PC-3 (cell line): ENCODE measurements around the gene NDUFA7. TPM values are rescaled to one million over a fixed set of nuclear protein-coding genes. Genes with fewer than 3 reads are reported as not detected.

Source experiments
- ATAC-seq: fragments of 200-7000 bp; cut with Tn5 transposase; 2 replicates; pipeline ENCODE4 v1.9.1; 2020; ENCODE audit warnings: mild to moderate bottlenecking, moderate library complexity
- BruUV-seq: library from RNA; stranded (reverse); fragments of 400-500 nt; replicated peaks from 2 replicates; lab custom pipeline; 2021; lab: Mats Ljungman, UMichigan
- CTCF ChIA-PET: fragments of 300-600 bp; sonication (Branson Sonifier 250); formaldehyde crosslinking; loops from one replicate; lab custom pipeline; 2022; ENCODE audit warnings: antibody characterized with exemption; lab: Charles Lee
- POLR2A ChIA-PET: fragments of 300-600 bp; sonication (Branson Sonifier 250); formaldehyde crosslinking; loops from one replicate; lab custom pipeline; 2022; ENCODE audit warnings: antibody characterized with exemption; ENCODE audit not compliant: unreplicated experiment; lab: Charles Lee
- DNase-seq: peaks from one replicate; pipeline ENCODE4 v3.0.0-alpha.2; 2015
- H2AFZ ChIP-seq: fragments of 300-600 bp; sonication (generic); 2 replicates; pipeline ENCODE4 v1.6.0; 2016; ENCODE audit warnings: antibody characterized with exemption, low read length
- H3F3A ChIP-seq: fragments of 300-600 bp; sonication (generic); one replicate; pipeline ENCODE4 v1.6.0; 2017; ENCODE audit warnings: antibody characterized with exemption, low read length, control low read depth, mild to moderate bottlenecking; ENCODE audit not compliant: unreplicated experiment
- H3K27ac ChIP-seq: fragments of 300-600 bp; sonication (generic); 2 replicates; pipeline ENCODE4 v1.5.1; 2016; ENCODE audit warnings: mild to moderate bottlenecking, low read length
- H3K27me3 ChIP-seq: fragments of 300-600 bp; sonication (generic); 2 replicates; pipeline ENCODE4 v1.6.1; 2016; ENCODE audit warnings: low read length, mixed read lengths
- H3K36me3 ChIP-seq: fragments of 300-600 bp; sonication (generic); 2 replicates; pipeline ENCODE4 v1.6.1; 2016; ENCODE audit warnings: low read depth, mixed run types, low read length, mixed read lengths
- H3K4me1 ChIP-seq: fragments of 300-600 bp; sonication (generic); 2 replicates; pipeline ENCODE4 v1.5.1; 2016; ENCODE audit warnings: low read length; ENCODE audit not compliant: insufficient read depth
- H3K4me2 ChIP-seq: fragments of 300-600 bp; sonication (generic); 2 replicates; pipeline ENCODE4 v1.6.0; 2016; ENCODE audit warnings: low read length
- H3K4me3 ChIP-seq: fragments of 300-600 bp; sonication (generic); 2 replicates; pipeline ENCODE4 v1.5.1; 2016; ENCODE audit warnings: mild to moderate bottlenecking, low read length, mixed read lengths
- H3K79me2 ChIP-seq: fragments of 300-600 bp; sonication (generic); 2 replicates; pipeline ENCODE4 v1.6.1; 2017; ENCODE audit warnings: low read length, mixed read lengths
- H3K9ac ChIP-seq: fragments of 300-600 bp; sonication (generic); 2 replicates; pipeline ENCODE4 v1.6.0; 2016; ENCODE audit warnings: mild to moderate bottlenecking, low read length
- H3K9me2 ChIP-seq: fragments of 300-600 bp; sonication (generic); replicated peaks from 2 replicates; pipeline ENCODE4 v1.6.1; 2016; ENCODE audit warnings: mixed run types, low read length, mixed read lengths
- H3K9me3 ChIP-seq: fragments of 300-600 bp; sonication (generic); 2 replicates; pipeline ENCODE4 v1.6.1; 2016; ENCODE audit warnings: low read length, mixed read lengths
- H4K20me1 ChIP-seq: fragments of 300-600 bp; sonication (generic); 2 replicates; pipeline ENCODE4 v1.6.1; 2016; ENCODE audit warnings: low read length, mixed read lengths
- EZH2 ChIP-seq: fragments of 300-600 bp; sonication (generic); IDR thresholded peaks from one replicate; pipeline ENCODE4 v1.6.1; 2017; ENCODE audit warnings: antibody characterized with exemption, mild to moderate bottlenecking, low read length; ENCODE audit not compliant: unreplicated experiment
- EZH2phosphoT487 ChIP-seq: fragments of 300-600 bp; sonication (generic); IDR thresholded peaks from 2 replicates; pipeline ENCODE4 v1.6.1; 2018; ENCODE audit warnings: mild to moderate bottlenecking, antibody characterized with exemption, low read length, borderline replicate concordance
- intact Hi-C: fragments of 100-400 bp; cut with micrococcal nuclease; formaldehyde crosslinking; loops from 2 replicates; pipeline ENCODE4 v1.9.0; 2023
- total RNA-seq: library from RNA; depleted of rRNA; stranded (reverse); fragments of >200 nt; gene quantifications from 2 replicates; pipeline ENCODE4 v1.2.3, GENCODE V29; 2014
- TF ChIP-seq, protein P1 (sequence below): fragments of 300-600 bp; sonication (generic); conservative IDR thresholded peaks from 2 replicates; pipeline ENCODE4 v1.5.1; 2017; ENCODE audit warnings: antibody characterized with exemption, low read depth, mild to moderate bottlenecking, low read length

NDUFA7 gene
- total RNA-seq, 1 experiment from 2014 or later = 144 TPM

DNA sequence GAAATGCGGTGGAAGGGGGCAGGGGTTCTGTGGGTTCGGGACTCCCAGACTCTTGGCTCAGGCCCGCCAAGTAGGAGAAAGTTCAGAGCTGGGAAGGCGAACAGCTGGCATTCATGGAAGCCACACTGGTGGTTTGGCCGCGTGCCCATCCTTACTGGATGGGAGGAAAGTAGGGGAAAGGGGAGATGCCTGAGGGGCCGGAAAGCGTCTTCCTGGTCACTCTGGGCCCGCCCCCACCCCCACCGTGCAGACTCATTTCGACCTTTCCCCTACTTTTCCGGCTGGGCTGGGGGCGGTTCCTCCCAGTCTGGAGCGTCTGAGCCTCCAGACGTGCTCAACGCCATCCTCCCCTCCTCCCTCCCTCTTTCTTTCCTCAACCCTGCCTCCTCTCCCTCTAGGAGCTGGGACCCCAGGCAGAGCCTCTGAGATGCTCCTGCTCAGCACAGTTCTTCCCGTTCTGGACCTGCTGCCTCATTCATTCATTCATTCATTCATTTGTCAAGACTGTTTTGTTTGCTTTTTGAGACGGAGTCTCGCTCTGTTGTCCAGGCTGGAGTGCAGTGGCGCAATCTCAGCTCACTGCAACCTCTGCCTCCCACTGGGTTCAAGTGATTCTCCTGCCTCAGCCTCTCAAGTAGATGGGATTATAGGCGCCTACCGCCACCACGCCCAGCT lies 46.3 kb upstream of the NDUFA7 start:
- no peak overlapping the region for H3K27ac ChIP-seq
- ChIA-PET CTCF (no interaction called here), POLR2A (interaction anchor here (0.6 kb wide), 1 partner anchor 356 kb away, joined by 8 read pairs; no protein-coding TSS in a partner anchor)
- H3F3A ChIP-seq = no peaks in the 10 kb centered on the region
- no peaks in the 10 kb centered on the region for H3K36me3 ChIP-seq
- TF ChIP-seq EZH2phosphoT487 (no peak), EZH2 (no peak)
- TF ChIP-seq, protein P1, sequence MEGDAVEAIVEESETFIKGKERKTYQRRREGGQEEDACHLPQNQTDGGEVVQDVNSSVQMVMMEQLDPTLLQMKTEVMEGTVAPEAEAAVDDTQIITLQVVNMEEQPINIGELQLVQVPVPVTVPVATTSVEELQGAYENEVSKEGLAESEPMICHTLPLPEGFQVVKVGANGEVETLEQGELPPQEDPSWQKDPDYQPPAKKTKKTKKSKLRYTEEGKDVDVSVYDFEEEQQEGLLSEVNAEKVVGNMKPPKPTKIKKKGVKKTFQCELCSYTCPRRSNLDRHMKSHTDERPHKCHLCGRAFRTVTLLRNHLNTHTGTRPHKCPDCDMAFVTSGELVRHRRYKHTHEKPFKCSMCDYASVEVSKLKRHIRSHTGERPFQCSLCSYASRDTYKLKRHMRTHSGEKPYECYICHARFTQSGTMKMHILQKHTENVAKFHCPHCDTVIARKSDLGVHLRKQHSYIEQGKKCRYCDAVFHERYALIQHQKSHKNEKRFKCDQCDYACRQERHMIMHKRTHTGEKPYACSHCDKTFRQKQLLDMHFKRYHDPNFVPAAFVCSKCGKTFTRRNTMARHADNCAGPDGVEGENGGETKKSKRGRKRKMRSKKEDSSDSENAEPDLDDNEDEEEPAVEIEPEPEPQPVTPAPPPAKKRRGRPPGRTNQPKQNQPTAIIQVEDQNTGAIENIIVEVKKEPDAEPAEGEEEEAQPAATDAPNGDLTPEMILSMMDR = no peak
- H4K20me1 ChIP-seq = no peaks in the 10 kb centered on the region
- DNase-seq = peak; percentile 97
- H3K9ac ChIP-seq = no peak overlapping the region
- H3K4me2 ChIP-seq = peak overlapping the region; percentile 51
- BruUV-seq = no TSS peak
- H3K4me1 ChIP-seq = peaks cover 32% of the 10 kb centered on the region
- no peak overlapping the region for H3K4me3 ChIP-seq
- no peaks in the 10 kb centered on the region for H3K9me2 ChIP-seq
- no peak overlapping the region for H2AFZ ChIP-seq
- peak; percentile 6; the same call in 1 of the 2 replicates for ATAC-seq
- no peaks in the 10 kb centered on the region for H3K27me3 ChIP-seq
- no peaks in the 10 kb centered on the region for H3K79me2 ChIP-seq
- intact Hi-C loops = no loop called here
- no peaks in the 10 kb centered on the region for H3K9me3 ChIP-seq

DNA sequence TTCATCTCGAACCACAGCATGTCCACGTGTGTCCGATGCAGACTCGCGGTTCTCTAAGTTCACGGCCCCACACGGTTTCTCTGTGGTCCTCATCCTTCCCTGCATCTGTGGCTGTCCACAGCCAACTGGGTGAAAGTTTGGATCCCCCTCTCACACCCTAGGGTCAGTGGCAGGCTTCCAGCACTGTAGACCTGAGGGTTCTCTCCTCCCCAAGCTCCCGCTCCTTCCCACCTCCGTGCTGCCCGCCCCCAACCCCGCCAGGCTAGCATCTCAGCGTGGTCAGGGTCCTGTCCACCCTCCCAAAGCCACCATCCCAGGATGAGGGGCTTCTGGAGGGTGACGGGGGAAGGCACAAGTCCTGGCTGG lies 45.8 kb upstream of the NDUFA7 start:
- POLR2A ChIA-PET = no interaction called here
- intact Hi-C loops = no loop called here
- no peak for ATAC-seq

More for the DNA sequence above, 45.8 kb upstream of the NDUFA7 start:
- Histone ChIP-seq H3K4me2 (peak overlapping the region; percentile 51; the same call in 1 of the 2 replicates), H2AFZ (no peak overlapping the region), H3K27me3 (no peaks in the 10 kb centered on the region), H3K9me2 (no peaks in the 10 kb centered on the region), H3F3A (no peaks in the 10 kb centered on the region), H3K4me3 (no peak overlapping the region), H3K4me1 (peaks cover 36% of the 10 kb centered on the region), H3K27ac (no peak overlapping the region), H3K36me3 (no peaks in the 10 kb centered on the region), H3K9me3 (no peaks in the 10 kb centered on the region), H3K9ac (no peak overlapping the region), H4K20me1 (no peaks in the 10 kb centered on the region), H3K79me2 (no peaks in the 10 kb centered on the region)
- no peak for TF ChIP-seq EZH2
- TF ChIP-seq, protein P1 = no peak
- TF ChIP-seq EZH2phosphoT487 = no peak
- CTCF ChIA-PET = interaction anchor here (0.7 kb wide), 1 partner anchor 19 kb away, joined by 3 read pairs; no protein-coding TSS in a partner anchor
- no peak for DNase-seq
- BruUV-seq = no TSS peak
